Right lobe of liver (tissue), 4 donors: ENCODE data around the gene VAV2.

Experiments
- POLR2A ChIP-seq: fragments of 450-650 bp; IDR thresholded peaks from one replicate; pipeline ENCODE4 v1.6.1; 2017; ENCODE audit warnings: antibody characterized with exemption, mild to moderate bottlenecking
- TF ChIP-seq, protein P1 (sequence below), 4 donors: fragments of 200-600 bp in 3 of 4; fragments of 450-650 bp in 1 of 4; IDR thresholded peaks; one replicate each; pipeline versions ENCODE4 v1.5.1 to v1.8.0; 2016 to 2022; ENCODE audit warnings: antibody characterized with exemption in 4 of 4, mild to moderate bottlenecking in 2 of 4
- donor health status: DM: no; HTN: no; CAD: no.
- donor health status: DM: no; HTN: no; CAD: no.
- donor health status: DM: no; HTN: yes; CAD: no.

DNA sequence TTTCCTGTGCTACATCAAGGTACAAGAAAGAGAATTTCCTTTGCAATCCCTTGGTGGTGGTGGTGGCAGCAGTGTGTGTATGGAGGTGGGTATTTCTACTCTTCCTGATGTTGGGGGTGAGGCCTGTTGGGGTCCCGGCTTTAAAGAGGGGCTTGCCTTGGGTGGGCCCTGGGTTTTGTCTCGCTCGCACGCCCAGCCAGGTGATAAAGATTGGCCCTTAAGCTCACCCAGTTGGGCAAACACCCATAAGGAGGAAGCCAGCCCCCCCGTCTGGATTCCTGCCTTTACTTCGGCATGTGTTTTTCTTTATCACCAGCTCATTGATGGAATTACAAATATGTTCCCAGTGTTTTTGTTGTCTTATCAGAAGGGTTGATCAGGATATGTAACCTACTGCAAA is 237.9 kb downstream of the VAV2 start:
- TF ChIP-seq, protein P1, sequence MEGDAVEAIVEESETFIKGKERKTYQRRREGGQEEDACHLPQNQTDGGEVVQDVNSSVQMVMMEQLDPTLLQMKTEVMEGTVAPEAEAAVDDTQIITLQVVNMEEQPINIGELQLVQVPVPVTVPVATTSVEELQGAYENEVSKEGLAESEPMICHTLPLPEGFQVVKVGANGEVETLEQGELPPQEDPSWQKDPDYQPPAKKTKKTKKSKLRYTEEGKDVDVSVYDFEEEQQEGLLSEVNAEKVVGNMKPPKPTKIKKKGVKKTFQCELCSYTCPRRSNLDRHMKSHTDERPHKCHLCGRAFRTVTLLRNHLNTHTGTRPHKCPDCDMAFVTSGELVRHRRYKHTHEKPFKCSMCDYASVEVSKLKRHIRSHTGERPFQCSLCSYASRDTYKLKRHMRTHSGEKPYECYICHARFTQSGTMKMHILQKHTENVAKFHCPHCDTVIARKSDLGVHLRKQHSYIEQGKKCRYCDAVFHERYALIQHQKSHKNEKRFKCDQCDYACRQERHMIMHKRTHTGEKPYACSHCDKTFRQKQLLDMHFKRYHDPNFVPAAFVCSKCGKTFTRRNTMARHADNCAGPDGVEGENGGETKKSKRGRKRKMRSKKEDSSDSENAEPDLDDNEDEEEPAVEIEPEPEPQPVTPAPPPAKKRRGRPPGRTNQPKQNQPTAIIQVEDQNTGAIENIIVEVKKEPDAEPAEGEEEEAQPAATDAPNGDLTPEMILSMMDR (IDR thresholded peaks at IDR 0.05): no peak
- TF ChIP-seq POLR2A: no peak
